ENCODE data around the gene FBXW8.

FBXW8 gene

DNA sequence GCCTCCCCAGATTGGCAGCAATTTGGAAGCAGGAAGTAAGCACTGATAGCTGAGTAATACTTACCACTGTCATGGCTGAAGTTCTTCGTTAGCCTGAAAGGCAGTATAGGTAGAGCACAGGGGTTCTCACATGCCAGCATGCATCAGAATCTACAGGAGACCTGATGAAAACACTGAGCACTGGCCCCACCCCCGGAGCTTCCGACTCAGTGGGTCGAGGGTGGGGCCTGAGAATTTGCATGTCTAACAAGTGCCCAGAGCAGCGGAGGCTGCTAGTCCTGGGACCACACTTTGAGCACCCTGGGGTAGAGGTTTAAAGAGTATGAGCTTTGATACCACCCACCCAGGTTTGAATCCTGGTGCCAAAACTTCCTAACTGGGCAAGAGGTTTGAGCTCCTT lies 89.6 kb downstream of the FBXW8 start:
- DNase-seq, result no peak

DNA sequence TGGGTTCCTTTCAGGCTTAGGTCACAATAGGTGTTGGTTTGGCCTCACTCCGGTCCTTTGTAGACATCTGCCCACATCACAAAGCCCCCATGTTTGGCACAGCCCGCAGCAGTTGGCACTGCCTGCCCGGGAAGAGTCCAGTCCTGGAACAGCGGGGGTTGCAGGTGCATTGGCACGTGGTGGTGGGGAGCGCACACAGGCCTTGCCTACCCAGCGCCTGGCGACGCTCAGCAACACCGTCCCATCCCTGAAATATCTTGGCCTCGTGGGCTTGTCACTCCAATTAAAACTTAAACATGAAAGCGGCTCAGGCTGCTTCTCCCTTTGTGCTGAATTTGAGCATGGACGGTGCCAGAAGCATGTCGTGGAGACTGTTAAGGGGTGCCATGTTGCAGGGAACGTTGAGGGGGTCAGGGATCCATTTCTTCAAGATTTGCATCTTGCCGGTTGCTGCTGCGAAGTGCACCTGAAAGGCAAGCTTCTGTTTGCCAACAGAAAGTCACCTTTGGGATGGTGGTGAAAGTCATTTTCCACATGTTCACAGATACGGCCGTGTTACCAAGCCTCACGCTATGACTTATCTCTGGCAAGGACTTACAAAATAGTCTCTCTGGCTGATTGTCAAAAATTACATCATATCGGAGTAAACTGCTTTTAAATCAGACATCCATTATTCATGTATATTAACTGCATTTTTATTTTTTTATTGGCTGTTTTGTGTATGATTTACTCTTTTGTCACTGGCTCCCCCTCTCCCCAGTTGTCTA lies 91.5 kb downstream of the FBXW8 start:
- DNase-seq, result no peak

DNA sequence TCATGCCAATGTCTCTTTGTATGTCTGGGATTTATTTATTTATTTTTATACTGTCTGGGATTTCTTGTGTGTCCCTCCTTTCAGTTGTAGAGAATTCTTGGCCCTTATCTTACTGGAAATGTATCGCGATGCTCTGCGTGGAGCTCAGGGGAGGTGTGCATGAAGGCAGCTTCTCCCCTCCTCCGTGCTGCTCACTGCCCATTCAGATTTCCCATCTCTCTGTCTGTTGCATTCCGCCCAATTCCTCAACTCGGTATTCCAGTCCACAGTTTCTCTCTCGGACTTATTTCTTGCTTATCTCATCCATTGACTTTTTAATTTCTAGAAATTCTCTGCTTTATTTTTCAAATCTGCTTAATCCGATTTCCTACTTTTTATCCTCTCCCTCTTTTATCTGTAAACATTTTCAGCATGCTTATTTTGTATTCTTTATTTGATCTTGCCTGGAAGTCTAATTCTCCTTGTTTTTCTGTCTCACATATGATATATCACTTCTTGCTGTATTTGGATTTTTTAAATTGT lies 93.2 kb downstream of the FBXW8 start:
- no peak for DNase-seq

DNA sequence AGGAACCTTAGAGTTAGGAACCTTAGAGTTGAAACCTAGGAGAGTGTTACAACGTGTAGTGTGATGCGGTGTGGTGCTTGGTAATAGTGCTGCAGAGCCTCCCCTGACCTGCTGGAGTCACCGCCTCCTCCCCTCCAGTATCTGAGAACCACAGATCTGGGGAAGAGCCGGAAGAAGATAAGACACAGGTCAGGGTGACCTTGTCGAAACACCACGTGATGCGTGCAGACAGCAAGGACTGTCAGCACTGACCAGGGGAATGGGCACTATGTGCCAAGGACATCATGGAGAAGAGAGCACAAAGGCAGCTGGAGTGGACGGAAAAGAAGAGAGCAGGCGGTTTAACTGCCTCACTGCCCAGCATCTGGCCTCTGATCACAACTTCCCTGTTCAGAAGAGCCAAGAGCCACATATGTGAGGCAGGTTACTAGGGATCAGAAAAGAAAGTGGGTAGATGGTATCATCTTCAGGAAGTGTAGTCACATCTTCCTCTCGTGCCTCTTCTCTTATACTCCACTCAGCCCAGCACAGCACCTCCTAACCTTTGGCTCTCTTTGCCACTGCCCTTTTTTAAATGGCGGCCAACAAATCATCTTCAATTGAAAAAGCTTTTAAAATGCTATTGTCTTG lies 94.8 kb downstream of the FBXW8 start:
- DNase-seq, result no peak

DNA sequence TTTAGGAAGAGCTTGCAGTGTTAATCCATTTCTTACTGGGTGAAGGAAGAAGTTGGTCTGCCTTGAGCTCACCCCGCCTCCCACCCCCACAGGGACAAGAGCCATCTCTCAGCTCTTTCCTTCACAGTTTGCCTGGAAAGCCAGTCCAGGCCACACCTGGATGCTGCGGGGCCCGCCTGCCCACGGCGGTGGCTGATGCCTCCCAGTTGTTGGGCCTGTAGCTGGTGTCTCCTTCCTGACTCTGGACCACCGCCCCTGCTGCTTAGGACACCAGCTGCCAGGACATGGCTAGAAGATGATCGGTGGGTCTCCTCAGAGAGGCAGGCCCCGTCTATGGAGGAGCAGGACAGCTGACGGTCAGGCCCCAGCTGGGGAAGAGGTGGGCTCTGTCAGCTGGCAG lies 95.6 kb downstream of the FBXW8 start:
- DNase-seq, result no peak

DNA sequence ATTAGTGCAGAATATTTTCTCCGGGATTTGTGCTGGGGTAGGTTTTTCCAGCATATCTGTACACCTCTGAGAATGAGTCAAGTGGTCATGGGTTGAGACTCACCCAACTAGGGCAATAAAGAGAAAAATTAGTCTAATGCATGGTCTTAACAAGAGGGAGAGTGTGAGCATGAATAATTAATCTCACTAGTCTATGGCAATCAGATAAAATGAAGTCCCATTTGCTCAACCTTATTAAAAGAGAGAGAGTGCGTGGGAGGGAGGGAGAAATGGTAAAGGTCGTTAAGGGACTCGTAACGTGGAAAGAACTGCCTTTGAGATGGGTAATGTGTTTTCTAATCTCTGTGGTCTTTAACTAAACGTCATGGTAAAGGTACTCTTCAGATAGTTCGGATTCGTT lies 96.8 kb downstream of the FBXW8 start:
- DNase-seq, result no peak

DNA sequence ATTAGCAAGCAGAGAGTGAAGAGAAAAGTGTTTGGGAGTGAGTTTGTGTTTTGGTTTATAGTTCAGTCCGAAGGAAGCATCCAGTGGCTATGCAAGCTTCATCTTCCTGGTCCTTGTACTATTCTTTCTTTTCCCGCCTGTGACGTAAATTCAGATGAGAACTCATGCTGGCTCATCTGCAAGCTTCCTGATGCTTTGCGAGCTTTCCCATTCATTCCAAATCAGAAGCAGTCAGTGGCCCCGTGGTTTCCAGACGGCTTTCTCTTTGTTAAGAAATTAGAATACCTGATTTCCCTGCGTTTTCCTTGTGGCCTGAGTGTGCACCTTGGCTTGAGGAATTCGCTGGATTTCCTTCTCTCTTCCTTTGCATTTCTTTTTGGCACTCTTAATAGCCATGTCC lies 99.0 kb downstream of the FBXW8 start:
- DNase-seq, result no peak

DNA sequence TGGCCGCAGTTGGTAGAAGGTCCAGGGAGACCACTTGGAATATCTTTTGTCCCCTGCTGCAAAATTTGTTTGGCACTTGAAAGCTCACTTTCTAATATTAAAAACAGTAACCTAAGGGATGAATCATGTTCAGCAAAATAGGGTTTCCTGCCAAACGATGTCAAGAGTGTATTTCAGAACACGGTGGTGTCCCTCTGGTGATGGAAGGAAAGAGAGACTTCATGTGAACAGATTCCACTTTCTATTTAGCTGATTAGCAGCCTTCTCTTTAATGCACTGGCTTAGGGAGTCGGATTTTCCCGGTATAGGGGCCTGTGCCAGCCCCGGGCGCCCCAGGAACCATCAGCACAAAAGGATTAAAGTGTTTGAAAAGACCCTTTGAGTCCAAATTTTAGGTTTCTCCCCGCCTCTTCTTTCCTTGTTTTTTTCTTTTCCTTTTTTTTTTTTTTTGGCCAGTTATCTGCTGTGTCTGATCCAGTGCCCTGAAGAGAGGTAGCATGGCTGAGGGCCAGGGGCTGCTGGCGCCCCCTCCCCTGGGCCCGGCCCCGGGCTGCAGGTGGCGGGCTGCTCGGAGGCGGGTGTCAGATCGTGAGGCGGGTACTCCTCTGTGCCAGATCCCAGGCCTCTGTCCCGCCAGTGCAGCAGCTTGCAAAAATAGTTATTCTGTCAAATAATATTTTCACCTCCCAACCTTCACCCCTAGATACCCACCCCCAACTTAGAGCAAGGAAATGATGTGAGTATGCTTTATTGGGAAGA lies 100.1 kb downstream of the FBXW8 start:
- DNase-seq, result no peak

DNA sequence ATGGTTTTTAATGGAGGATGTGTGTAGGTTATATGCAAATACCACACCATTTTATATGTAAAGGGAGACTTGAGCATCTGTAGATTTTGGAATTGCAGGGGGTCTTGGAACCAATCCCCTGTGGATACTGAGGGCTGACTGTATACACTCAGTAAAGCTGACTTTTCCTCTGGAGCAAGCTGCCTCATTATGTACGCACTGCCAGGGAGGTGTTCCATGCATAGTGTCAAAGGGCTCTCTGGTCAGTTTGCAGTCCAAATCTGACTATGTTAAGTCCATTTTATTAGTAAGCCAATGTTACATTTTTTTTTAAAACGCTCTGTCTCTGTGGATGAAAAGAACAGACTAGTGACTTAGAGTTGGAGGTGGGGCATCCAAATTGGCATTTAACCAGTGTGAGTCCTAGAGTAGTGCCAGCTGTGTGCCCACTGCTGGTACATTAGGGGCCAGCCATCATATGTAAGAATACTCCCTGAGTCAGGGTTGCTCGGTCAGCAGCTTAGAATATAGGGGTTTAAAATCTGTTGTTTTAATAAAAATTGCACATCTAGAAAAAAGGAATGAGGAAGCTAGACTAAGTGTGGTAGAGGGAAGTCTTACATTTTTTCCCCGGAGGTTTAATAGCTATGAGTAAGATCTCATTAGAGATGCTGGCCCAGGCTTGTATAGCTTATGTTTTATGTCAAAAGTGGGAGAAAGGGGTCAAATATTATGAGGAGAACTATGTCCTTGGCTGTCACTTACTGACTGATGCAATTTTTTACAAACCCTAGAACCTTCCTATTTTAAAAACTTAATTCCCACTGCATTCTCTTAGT lies 101.4 kb downstream of the FBXW8 start:
- DNase-seq, result no peak

DNA sequence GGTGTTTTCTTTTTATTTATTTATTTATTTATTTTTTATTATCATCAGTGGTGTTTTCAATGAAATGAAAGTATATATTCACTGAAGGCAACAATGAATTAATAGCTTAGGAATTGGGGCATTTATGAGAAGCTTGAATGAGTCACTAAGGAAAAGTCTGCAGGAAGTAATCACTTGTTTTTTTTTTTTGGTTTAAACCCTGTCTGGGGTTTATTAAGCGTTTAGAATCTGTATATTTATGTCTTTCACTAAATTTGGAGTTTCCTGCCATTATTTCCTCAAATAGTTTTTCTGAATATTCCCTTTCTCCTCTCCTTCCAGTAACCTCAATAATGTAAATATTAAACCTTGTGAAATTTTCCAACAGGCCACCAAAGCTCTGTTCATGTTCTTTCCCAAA lies 103.0 kb downstream of the FBXW8 start:
- DNase-seq, result no peak

DNA sequence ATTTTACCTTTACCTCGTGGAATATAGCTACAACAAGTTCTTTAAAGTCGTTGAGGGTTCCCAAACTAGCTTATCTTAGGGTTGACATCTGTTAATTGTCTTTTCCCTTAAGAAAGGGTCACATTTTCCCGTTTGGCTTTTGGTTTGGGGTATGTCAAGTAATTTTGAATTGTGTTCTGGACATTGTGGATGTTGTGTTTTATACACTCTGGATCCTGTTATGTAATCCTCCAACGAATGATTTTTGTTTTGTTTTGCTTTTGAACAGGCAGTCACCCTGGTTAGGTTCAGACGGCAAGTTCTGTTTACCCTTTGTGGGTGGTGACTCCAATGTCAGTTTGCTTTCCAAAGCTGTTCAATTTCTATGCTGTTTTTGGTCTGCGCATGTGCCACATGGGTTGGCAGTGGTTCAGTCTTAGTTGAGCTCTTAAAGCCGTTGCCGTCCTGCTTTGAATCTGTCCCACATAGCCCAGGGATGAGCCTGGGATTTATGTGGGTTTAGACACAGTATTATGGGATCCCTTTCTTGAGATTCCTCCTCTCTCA lies 103.7 kb downstream of the FBXW8 start:
- no peak for DNase-seq

DNA sequence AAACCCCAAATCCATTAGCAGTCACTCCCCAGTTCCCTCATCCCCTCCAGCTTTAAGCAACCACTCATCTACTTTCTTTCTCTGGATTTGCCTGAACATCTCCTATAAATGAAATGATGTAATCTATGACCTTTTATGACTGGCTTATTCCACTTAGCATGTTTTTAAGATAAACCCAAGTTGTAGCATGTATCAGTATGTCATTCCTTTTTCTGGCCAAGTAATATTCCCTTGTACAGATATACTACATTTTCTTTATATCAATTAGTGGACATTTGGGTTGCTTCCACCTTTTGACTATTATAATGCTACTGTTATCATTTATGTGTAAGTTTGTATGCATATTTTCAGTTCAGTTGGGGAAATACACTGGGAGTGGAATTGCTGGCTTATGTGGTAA lies 105.1 kb downstream of the FBXW8 start:
- DNase-seq, result no peak

DNA sequence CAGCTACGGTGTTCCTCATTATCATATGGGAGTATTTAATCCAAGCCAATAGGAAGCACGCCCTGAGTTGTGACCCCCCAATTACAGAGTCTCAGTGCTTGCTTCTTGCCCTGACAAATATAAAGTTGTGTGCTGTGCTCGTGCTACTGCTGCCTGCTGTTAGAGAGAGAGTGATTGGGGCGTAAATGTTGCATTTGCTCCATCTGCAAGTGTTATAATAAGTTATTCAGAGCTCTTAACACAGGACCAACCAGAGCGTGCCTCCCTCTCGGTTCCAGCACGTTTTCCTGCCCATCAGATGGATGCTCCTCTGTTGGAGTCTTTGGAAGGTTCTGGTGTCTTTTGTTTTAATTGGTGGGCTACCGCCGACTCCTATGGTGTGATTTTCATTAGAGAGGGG lies 107.1 kb downstream of the FBXW8 start:
- no peak for DNase-seq

DNA sequence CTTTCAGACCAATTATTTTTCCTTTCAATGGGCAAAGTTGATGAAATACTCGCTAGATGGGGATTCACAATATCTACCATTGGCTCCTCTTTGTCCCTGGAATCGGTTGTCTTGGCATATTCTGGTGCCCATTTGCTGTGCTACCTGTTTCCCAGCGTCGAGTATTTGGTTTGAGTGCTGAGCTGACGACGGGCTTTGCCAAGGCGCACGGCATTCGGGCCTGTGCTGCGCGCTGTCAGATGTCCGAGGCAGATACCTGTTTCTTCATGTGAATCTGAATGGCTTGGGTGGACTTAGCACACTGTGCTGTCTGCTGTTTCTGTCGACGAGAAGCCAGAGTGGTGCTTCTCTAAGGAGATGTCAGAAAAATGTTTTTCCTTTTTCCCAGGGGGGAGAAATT lies 107.5 kb downstream of the FBXW8 start:
- DNase-seq, result no peak

DNA sequence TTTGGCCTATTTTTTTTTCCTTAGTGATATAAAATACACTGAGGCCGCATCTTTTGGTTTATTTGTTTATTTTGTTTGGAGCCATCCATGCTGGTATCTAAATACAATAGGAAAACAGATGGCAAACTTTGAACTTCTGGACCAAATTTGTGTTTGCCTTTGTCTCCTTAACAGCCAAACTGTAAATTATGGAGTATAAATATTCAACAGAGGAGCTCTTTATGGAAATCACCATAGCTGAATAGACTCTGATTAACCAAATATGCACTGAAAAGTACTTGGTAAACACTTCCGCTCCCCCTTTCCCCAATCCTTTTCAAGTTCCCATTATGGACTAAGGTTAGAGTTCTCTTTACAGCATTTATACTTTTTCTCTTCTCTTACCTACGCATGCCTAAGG lies 107.9 kb downstream of the FBXW8 start:
- no peak for DNase-seq

DNA sequence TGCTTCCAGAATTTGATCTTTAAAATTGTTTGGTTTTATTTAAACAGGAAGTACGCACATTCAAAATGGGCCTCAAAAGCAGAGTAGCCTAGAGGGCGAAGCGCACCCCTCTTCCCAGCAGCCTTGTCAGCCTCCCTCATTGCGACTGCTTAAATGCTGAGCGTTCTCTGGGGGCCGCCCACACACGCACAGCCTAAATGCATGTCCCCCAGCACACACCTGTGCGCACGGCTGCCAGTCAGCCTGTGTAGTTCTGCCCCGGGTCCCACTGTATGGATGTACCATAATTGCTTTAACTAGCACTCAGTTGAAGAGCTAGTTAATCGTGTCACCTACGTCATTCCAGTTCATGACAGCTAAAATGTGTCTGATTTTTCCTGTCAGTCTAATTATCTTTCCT lies 109.1 kb downstream of the FBXW8 start:
- no peak for DNase-seq

DNA sequence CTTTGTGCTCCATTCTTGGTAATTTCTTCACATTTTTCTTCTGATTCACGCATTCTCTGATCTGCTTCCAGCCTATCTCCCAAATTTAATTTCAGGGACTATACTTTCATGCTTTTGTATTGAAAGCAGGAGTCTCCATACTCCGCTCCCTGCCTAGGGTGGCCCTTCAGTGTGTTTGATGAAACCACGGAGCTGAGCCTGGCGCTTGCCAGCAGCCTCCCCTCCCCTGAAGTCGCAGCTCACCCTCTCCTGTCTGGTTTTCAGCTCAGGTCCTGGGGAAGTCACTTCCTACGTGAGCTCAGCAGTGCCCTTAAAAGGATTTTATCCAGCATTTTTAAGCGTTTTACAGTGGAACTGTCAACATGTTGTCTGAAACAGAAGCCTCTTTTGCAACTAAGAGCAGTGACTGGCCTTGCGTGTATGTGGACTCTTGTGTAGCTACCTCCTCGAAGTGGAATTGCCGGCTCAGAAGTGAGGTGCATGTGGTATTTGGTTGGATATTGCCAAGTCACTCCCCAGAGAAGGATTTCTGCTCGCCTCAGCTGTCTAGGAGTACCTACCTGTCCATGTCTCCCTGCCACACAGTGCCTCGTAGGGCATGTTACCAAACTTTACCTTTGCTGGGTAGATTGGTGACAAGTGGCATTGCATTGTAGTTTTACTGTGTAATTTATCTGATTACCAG lies 109.9 kb downstream of the FBXW8 start:
- no peak for DNase-seq

DNA sequence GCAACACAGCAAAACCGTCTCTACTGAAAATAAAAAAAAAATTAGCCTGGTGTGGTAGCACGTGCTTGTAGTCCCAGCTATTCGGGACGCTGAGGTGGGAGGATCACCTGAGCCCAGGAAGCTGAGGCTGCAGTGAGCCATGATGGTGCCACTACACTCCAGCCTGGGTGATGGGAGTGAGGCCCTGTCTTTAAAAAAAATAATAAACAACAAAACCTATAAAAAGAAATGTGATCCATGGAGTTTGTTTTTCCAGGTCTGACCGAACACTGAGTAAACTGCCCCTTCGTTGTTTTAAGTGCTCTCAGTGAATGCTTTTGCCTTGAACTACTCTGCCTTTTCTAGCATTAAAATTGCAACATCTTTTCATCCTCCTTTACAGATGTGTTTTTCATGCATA lies 111.7 kb downstream of the FBXW8 start:
- no peak for DNase-seq

DNA sequence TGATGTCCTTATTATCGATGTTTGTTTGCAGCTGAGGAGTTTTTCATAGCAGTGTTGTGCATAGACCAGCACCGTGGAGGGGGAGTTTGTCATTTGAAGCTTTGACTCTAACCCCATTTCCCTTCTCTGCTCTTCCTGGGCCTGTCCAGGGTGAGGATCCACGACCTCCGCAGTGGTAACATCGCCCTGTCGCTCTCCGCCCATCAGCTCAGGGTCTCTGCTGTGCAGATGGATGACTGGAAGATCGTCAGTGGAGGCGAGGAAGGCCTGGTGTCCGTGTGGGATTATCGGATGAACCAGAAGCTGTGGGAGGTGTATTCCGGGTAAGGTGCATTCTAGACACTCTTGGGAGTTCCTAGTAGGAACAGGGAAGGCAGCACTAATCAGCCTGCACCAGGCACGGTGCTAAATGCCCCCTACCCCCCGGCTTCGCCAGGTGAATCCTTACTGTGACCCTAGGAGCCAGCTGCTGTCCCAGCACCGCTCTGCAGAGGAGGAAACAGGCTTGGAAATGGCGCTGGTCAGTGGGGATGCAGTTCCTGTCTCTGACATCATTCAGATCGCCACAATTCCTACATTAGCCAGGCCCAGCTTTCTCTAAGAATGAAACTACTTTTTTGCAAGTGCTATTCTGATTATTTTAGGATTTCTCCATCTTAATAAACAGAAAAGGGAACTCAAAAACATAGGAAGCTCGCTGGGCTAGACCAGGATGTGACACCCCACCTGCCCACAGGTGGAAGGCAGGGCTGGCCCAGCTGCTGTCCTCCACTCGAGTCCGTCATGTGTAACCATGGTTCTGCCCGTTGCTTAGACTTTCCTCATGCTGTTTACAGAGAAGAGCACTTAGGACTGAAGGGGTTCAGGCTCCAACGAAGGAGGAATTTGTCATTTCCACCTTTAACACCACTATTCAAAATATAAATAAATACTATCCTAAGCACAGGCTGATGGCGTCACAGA lies 113.5 kb downstream of the FBXW8 start:
- no peak for DNase-seq

DNA sequence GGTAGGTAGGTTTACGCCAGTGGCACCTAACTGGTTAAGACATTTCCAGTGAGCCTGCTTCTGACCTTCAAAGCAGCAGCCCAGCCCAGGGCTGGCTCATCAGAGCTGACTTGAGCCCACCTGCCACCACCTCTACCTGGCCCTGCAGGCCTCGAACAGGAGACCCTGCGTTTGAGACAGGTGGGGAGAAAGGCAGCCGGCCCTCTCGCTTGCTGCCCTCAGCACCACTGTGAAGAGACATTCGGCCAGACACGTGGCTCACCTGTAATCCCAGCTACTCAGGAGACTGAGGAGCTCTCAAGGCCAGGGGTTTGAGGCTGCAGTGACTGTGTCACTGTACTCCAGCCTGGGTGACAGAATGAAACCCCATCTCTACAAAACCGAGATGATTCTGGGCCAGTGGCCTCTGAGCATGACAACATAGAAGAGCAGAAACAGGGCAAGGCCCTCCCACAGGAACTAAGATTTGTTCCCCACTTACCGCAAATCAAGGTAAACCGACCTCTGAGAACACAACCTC lies 114.3 kb downstream of the FBXW8 start:
- no peak for DNase-seq
